GM12801 (cell line): Measurements from ENCODE around the gene RNASEL.

Experiments
- TF ChIP-seq, protein P1 (sequence below): IDR thresholded peaks from one replicate; pipeline ENCODE4 v1.5.1; 2011; ENCODE audit warnings: control low read depth; ENCODE audit not compliant: insufficient read length; ENCODE audit errors: extremely low read depth

RNASEL gene

DNA sequence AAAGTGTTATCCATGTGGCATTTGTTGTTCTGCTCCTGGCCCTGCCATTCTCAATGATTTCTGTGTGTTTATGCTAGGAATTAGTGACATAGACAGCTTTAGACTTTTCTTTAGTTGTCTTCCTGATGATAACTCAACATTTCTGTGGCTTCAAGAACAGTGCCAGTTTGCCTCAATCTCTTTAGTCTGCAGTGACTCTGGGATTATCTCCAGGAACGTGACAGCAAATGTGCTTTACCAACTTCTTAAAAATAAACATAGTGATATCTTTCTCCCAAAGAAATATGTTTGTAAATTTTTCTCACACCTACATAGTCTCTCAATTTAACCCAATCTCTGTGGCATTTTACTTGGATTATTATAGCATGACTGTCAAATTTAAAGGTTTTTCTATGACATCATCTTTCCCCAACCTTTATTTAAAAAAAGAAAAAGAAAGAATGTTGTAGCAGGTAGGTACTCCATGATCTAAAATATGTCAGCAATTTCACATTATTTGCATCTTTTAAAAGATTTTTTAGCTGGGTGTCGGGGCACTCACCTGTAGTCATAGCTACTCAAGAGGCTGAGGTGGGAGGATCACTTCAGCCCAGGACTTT, 24.6 kb downstream of the RNASEL start:
- TF ChIP-seq, protein P1, sequence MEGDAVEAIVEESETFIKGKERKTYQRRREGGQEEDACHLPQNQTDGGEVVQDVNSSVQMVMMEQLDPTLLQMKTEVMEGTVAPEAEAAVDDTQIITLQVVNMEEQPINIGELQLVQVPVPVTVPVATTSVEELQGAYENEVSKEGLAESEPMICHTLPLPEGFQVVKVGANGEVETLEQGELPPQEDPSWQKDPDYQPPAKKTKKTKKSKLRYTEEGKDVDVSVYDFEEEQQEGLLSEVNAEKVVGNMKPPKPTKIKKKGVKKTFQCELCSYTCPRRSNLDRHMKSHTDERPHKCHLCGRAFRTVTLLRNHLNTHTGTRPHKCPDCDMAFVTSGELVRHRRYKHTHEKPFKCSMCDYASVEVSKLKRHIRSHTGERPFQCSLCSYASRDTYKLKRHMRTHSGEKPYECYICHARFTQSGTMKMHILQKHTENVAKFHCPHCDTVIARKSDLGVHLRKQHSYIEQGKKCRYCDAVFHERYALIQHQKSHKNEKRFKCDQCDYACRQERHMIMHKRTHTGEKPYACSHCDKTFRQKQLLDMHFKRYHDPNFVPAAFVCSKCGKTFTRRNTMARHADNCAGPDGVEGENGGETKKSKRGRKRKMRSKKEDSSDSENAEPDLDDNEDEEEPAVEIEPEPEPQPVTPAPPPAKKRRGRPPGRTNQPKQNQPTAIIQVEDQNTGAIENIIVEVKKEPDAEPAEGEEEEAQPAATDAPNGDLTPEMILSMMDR, result no peak

DNA sequence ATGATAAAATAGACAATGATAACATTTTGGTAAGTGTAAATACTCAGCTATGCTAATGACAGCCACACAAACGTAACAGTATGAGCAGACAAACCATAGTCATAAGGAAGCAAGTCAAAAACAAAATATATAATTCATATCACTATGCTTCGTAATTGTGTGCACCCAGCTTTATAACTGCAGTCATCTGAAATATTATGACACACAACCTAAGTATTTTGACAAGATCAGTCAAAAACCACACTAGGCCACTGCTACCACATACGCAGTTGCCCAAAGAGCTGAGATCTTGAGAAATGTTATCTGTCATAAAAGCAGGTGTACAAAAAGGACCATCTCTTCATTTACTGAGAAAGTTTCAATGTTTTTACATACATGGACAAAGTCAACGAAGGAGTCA, 26.0 kb downstream of the RNASEL start:
- TF ChIP-seq, protein P1, result no peak

DNA sequence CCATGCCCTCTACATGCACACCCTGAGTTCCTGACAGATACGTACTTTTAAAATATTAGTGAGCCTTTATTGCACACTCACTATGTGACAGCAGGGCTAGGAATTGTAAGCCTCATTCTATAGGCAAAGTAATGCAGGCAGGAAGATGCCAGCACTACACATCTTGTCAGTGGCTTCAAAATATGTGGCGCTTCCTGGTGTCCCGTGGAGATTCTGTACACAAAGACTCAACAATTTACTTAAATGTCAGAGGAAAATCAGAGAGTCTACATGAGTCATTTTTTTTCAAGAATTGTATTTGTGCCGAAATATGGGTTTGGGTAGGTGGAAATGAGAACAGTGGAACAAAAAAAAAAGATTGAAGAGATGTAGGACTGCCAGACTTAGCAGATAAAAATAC, 27.6 kb downstream of the RNASEL start:
- TF ChIP-seq, protein P1, result no peak

DNA sequence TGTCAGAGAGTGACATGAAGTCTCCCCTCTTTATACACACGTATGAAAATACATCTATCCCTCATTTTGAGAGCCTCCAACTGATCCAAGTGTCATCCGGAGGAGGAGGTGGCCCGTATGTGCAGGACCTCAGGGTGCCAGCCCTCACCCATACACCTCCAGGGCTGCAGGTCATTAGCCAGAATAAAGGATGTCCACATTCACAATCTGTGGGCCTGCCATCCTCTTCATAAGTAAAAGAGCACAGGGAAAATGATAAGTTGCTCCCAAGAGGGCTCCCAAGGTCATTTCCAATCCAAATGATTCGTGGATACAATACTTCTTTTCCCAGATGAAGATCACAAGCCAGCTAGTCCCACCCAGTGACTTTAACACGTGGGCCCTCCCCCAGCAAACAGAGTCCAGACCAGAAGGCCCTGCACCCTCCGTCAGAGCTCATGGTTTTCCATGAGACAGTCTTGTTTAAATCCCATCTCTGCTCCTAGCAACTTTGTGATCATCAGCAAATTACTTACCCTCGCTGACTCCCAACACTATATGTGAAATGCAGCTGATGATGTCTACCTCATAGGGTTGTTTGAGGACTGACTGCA, 28.6 kb downstream of the RNASEL start:
- TF ChIP-seq, protein P1, result no peak

DNA sequence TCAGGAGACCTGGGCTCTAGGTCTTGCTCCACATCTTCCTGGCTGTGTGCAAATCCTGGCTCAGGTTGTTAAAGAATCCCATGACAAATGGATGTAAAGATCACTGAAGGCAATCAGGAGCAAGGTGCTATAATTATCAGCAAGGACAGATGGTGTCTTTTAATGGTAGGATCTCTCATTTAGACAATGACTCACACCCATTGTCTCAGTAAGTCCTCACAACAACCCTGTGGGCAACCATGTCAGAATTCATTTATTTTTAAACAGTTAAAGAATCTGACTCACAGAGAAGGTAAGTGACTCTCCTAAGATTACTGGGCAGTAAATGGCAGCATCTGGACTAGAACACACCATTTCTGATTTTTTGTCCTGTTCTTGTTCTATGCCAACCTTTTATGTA, 32.8 kb downstream of the RNASEL start:
- TF ChIP-seq, protein P1, result no peak

DNA sequence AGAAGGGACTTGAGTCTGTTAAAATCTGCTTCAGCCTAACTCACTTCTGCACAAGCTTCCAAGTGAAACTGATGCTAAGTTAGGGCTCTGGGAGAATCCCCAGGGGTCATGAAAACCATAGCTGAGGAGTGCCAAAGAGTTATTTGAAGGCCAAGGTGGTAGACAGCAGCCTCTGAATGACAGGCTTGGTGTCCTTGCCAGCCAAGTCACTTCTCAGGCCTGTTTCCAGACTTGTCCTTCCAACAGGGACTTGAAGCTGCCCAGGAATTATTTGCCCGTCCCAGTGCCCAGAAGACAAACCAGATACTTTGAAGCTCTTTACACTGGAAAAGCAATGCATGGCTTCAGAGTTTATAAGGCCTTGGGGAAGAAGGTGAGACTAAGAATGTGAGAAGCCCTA, 33.6 kb downstream of the RNASEL start:
- TF ChIP-seq, protein P1, result no peak

DNA sequence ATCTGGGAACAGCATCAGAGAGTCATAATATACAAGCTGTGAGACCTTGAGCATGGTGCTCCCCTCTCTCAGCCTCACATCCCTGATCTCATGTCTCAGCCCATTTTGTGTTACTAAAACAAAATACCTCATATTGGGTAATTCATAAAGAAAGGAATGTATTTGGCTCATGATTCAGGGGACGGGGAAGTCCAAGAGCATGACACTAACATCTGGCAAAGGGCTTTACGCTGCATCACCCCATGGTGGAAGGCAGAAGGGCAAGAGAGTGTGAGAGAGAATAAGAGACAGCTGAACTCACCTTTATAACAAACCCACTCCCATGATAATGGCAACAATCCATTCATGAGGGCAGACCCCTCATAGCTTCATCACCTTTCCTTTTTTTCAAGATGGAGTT, 36.5 kb downstream of the RNASEL start:
- TF ChIP-seq, protein P1, result no peak
